HepG2 (cell line): Measurements from ENCODE around the gene PDGFA. TPM values are rescaled to one million over a fixed set of nuclear protein-coding genes. Genes with fewer than 3 reads are reported as not detected.

Experiments
- CCDC6 ChIP-seq: sonication (generic); formaldehyde crosslinking; IDR thresholded peaks from 2 replicates; pipeline ENCODE4 v1.8.1; 2022; ENCODE audit warnings: mild to moderate bottlenecking, missing genetic modification reagents, moderate library complexity
- CEBPB ChIP-seq: IDR thresholded peaks from 2 replicates; pipeline ENCODE4 v1.6.1; 2011; ENCODE audit warnings: low read depth, low read length, improper control_type of control experiment, borderline replicate concordance
- DNMT3B ChIP-seq: conservative IDR thresholded peaks from 2 replicates; pipeline ENCODE4 v1.6.1; 2016; ENCODE audit warnings: missing biosample characterization, control low read depth
- ELF3 ChIP-seq: IDR thresholded peaks from 2 replicates; pipeline ENCODE4 v1.6.1; 2016; ENCODE audit warnings: missing genetic modification reagents, missing compliant biosample characterization
- FOXA1 ChIP-seq, 2 experiments: fragments of 450-650 bp in 1 of 2; sonication (generic) in 1 of 2; formaldehyde crosslinking in 1 of 2; IDR thresholded peaks; 2 replicates each; pipeline versions ENCODE4 v1.4.0 to v1.6.1; 2016 to 2020; ENCODE audit warnings: missing genetic modification reagents in 1 of 2
- FOXO1 ChIP-seq: sonication (generic); formaldehyde crosslinking; IDR thresholded peaks from 2 replicates; pipeline ENCODE4 v1.4.0; 2020; ENCODE audit warnings: missing genetic modification reagents
- HCFC1 ChIP-seq: fragments of 150-350 bp; IDR thresholded peaks from 2 replicates; pipeline ENCODE4 v1.6.1; 2014; ENCODE audit warnings: low read depth, low read length
- HMG20B ChIP-seq: conservative IDR thresholded peaks from 2 replicates; pipeline ENCODE4 v1.6.1; 2016; ENCODE audit warnings: missing genetic modification reagents, missing compliant biosample characterization
- NCOA2 ChIP-seq: sonication (generic); formaldehyde crosslinking; IDR thresholded peaks from 2 replicates; pipeline ENCODE4 v1.8.0; 2022; ENCODE audit warnings: inconsistent platforms
- NR2F1 ChIP-seq, 2 experiments: fragments of 450-650 bp in 1 of 2; formaldehyde crosslinking in 1 of 2; IDR thresholded peaks; 2 replicates each; pipeline versions ENCODE4 v1.5.0 to v1.6.1; 2016 to 2020; ENCODE audit warnings: mild to moderate bottlenecking in 1 of 2, missing compliant biosample characterization in 1 of 2, missing genetic modification reagents in 1 of 2, moderate library complexity in 1 of 2
- SOX5 ChIP-seq: IDR thresholded peaks from 2 replicates; pipeline ENCODE4 v1.6.1; 2016; ENCODE audit warnings: borderline replicate concordance
- SRSF1 ChIP-seq: fragments of 200-400 bp; formaldehyde crosslinking; optimal IDR thresholded peaks from 2 replicates; pipeline ENCODE3; 2017; ENCODE audit warnings: mild to moderate bottlenecking, low read depth, low read length, moderate library complexity
- ZBTB7B ChIP-seq: sonication (generic); formaldehyde crosslinking; IDR thresholded peaks from 2 replicates; pipeline ENCODE4 v1.4.0; 2020; ENCODE audit warnings: missing genetic modification reagents
- ZNF230 ChIP-seq: sonication (generic); formaldehyde crosslinking; IDR thresholded peaks from 2 replicates; pipeline ENCODE4 v1.4.0; 2020; ENCODE audit warnings: mild to moderate bottlenecking, missing genetic modification reagents
- ZNF709 ChIP-seq: sonication (generic); formaldehyde crosslinking; IDR thresholded peaks from 2 replicates; pipeline ENCODE4 v1.5.0; 2020; ENCODE audit warnings: mild to moderate bottlenecking, missing genetic modification reagents
- ZNF768 ChIP-seq: sonication (generic); formaldehyde crosslinking; IDR thresholded peaks from 2 replicates; pipeline ENCODE4 v1.4.0; 2020; ENCODE audit warnings: missing genetic modification reagents
- polyA plus RNA-seq, 8 experiments: library from polyadenylated mRNA; depleted of rRNA in 3 of 8; stranded (reverse) in 7 of 8; unstranded in 1 of 8; fragments of >200 nt; fragmentation: Illumina TruSeq in 4 of 8; extraction: Trizol in 4 of 8; gene quantifications; 2 replicates each; pipeline versions ENCODE4 v1.2.1 to v1.2.3, GENCODE V29; 2011 to 2016; ENCODE audit warnings: low read depth in 4 of 8, missing spikeins in 1 of 8, mixed read lengths in 1 of 8; ENCODE audit not compliant: insufficient read depth in 1 of 8
- total RNA-seq, 5 experiments: library from RNA; depleted of rRNA; stranded (reverse); fragments of >200 nt; fragmentation: Illumina TruSeq; extraction: Trizol; gene quantifications; 2 replicates each; pipeline ENCODE4 v1.2.3, GENCODE V29; 2016; ENCODE audit warnings: low read depth in 1 of 5
- TF ChIP-seq, protein P1 (sequence below): sonication (generic); formaldehyde crosslinking; IDR thresholded peaks from 2 replicates; pipeline ENCODE4 v1.4.0; 2020; ENCODE audit warnings: missing genetic modification reagents, mild to moderate bottlenecking, borderline replicate concordance
- TF ChIP-seq, protein P2 (sequence below): sonication (generic); formaldehyde crosslinking; IDR thresholded peaks from 2 replicates; pipeline ENCODE4 v1.5.0; 2020; ENCODE audit warnings: mild to moderate bottlenecking, missing genetic modification reagents, borderline replicate concordance

PDGFA gene
- total and polyA plus RNA-seq, 2 of the 13 experiments (the other 11 are each of a cell fraction or from before 2014, with no cell fraction given) = 1.5 to 3.4 TPM

DNA sequence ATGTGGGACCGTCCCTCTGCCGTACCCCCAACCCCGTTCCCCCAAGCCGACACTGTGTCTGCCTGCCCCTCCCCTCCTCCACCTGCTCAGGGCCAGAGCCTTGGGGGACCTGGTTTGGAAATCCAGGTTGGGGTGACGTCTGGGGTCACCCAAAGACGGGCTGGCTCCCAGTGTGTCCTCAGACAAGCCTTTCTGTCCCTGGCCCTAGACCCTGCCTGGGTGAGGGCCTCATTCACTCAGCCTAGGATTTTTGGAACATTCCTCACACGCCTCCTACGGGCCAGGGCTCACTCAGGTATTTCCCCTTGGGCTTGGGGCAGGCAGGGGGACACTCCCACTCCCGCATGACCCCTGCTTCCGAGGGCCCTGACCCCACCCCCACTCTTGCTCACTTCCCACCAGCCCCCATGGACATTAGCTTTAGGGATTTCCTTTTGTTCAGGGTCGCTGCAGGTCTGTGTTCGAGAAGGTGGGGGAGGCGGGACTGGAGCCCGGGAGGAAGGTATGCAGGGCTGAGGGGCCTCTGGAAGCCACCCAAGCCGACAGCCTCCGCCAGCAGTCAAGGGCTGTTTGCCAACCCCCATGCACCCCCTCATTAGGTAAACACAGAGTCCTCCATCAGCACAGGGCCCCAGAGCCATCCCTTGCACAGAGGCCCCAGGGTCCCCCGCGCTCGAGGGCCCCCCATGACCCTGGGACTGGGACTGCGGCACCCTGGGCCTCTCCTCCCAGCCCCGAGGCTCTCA, 35.1 kb downstream of the PDGFA start (continued):
- TF ChIP-seq, protein P1, sequence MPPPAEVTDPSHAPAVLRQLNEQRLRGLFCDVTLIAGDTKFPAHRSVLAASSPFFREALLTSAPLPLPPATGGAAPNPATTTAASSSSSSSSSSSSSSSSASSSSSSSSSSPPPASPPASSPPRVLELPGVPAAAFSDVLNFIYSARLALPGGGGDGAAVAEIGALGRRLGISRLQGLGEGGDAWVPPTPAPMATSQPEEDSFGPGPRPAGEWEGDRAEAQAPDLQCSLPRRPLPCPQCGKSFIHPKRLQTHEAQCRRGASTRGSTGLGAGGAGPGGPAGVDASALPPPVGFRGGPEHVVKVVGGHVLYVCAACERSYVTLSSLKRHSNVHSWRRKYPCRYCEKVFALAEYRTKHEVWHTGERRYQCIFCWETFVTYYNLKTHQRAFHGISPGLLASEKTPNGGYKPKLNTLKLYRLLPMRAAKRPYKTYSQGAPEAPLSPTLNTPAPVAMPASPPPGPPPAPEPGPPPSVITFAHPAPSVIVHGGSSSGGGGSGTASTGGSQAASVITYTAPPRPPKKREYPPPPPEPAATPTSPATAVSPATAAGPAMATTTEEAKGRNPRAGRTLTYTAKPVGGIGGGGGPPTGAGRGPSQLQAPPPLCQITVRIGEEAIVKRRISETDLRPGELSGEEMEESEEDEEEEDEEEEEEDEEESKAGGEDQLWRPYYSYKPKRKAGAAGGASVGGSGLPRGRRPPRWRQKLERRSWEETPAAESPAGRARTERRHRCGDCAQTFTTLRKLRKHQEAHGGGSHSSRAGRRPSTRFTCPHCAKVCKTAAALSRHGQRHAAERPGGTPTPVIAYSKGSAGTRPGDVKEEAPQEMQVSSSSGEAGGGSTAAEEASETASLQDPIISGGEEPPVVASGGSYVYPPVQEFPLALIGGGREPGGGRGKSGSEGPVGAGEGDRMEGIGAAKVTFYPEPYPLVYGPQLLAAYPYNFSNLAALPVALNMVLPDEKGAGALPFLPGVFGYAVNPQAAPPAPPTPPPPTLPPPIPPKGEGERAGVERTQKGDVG (CRISPR knock-in tag) = peak; percentile 18; the same call in 1 of the 2 replicates
- TF ChIP-seq NR2F1 (CRISPR knock-in tag; IDR thresholded peaks at IDR 0.05) (no peak), DNMT3B (CRISPR knock-in tag) (no peak), ZBTB7B (CRISPR knock-in tag) (peak; percentile 85), HCFC1 (no peak), SOX5 (CRISPR knock-in tag) (peak; percentile 33; the same call in 1 of the 2 replicates), HMG20B (CRISPR knock-in tag) (no peak), FOXO1 (CRISPR knock-in tag) (peak; percentile 49; the same call in 1 of the 2 replicates), CEBPB (no peak), ZNF768 (CRISPR knock-in tag) (no peak), FOXA1 (IDR thresholded peaks at IDR 0.05) (no peak), FOXA1 (CRISPR knock-in tag; IDR thresholded peaks at IDR 0.05) (peak; percentile 88), NCOA2 (CRISPR knock-in tag) (0 out of 2 replicates have a peak, but pooled peaks have one; percentile 17), ZNF709 (CRISPR knock-in tag) (no peak), ZNF230 (CRISPR knock-in tag) (no peak), CCDC6 (CRISPR knock-in tag) (0 out of 2 replicates have a peak, but pooled peaks have one; percentile 57), SRSF1 (peak; percentile 50), ELF3 (CRISPR knock-in tag) (peak; percentile 20; the same call in 1 of the 2 replicates)
- TF ChIP-seq, protein P2, sequence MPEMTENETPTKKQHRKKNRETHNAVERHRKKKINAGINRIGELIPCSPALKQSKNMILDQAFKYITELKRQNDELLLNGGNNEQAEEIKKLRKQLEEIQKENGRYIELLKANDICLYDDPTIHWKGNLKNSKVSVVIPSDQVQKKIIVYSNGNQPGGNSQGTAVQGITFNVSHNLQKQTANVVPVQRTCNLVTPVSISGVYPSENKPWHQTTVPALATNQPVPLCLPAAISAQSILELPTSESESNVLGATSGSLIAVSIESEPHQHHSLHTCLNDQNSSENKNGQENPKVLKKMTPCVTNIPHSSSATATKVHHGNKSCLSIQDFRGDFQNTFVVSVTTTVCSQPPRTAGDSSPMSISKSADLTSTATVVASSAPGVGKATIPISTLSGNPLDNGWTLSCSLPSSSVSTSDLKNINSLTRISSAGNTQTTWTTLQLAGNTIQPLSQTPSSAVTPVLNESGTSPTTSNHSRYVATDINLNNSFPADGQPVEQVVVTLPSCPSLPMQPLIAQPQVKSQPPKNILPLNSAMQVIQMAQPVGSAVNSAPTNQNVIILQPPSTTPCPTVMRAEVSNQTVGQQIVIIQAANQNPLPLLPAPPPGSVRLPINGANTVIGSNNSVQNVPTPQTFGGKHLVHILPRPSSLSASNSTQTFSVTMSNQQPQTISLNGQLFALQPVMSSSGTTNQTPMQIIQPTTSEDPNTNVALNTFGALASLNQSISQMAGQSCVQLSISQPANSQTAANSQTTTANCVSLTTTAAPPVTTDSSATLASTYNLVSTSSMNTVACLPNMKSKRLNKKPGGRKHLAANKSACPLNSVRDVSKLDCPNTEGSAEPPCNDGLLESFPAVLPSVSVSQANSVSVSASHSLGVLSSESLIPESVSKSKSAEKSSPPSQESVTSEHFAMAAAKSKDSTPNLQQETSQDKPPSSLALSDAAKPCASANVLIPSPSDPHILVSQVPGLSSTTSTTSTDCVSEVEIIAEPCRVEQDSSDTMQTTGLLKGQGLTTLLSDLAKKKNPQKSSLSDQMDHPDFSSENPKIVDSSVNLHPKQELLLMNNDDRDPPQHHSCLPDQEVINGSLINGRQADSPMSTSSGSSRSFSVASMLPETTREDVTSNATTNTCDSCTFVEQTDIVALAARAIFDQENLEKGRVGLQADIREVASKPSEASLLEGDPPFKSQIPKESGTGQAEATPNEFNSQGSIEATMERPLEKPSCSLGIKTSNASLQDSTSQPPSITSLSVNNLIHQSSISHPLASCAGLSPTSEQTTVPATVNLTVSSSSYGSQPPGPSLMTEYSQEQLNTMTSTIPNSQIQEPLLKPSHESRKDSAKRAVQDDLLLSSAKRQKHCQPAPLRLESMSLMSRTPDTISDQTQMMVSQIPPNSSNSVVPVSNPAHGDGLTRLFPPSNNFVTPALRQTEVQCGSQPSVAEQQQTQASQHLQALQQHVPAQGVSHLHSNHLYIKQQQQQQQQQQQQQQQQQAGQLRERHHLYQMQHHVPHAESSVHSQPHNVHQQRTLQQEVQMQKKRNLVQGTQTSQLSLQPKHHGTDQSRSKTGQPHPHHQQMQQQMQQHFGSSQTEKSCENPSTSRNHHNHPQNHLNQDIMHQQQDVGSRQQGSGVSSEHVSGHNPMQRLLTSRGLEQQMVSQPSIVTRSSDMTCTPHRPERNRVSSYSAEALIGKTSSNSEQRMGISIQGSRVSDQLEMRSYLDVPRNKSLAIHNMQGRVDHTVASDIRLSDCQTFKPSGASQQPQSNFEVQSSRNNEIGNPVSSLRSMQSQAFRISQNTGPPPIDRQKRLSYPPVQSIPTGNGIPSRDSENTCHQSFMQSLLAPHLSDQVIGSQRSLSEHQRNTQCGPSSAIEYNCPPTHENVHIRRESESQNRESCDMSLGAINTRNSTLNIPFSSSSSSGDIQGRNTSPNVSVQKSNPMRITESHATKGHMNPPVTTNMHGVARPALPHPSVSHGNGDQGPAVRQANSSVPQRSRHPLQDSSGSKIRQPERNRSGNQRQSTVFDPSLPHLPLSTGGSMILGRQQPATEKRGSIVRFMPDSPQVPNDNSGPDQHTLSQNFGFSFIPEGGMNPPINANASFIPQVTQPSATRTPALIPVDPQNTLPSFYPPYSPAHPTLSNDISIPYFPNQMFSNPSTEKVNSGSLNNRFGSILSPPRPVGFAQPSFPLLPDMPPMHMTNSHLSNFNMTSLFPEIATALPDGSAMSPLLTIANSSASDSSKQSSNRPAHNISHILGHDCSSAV (CRISPR knock-in tag) = no peak
